GM18867 (cell line): ENCODE data around the gene MYH7B.
A peak's percentile ranks its signal among the peaks of the same experiment; 100 is the strongest.

Experiments
- ATAC-seq: cut with Tn5 transposase; IDR thresholded peaks from one replicate; pipeline ENCODE4 v1.9.1; 2021; ENCODE audit warnings: mild to moderate bottlenecking, moderate library complexity; ENCODE audit not compliant: unreplicated experiment

Gene MYH7B

DNA sequence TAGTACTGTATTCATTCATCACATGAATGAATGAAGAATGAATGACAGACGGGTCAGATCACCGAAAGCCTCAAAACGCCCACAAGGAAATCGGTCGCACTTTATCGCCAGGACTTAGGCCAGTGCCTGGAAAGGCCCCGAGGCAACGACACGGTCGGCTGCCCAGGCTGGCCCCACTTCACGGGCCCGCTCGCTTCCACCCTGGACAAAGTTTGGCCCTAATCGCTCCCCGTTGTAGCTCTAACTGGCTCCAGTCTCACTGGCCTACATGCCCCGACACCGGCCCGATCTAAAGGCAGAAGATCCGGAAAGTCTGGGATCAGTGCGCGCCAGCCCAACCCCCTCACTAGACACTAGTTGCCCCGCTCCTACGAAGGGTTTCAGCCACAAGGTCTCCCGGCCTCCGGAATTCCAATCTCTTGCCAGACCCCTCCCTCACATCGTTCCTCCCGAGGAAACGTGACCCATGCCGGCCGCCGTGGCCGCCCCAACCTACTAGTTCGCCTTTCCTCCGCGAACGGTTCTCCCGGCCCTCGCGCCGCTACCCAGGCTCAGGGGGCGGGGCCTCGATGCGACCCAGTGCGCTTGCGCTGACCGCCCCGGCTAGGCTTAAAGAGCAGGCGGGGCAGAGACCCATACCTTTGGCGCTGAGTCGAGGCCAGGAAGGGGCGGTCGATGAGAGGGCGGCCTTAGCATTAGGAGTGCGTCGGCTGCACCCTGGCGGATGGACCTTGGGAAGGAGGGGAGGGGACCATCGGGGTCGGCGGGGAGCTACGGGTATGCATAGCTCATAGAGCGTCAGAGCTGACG, at the start of gene MYH7B, which contains the start of gene GSS:
Gene MYH7B (plus strand): TSS at position 638 of the 810 bp plus-strand sequence. CDS start 22,138 bp downstream, outside the sequence.
Gene GSS (minus strand): TSS at position 576 of the 810 bp plus-strand sequence. CDS start 3,954 bp downstream, outside the sequence.
- ATAC-seq, result peak; percentile 77

DNA sequence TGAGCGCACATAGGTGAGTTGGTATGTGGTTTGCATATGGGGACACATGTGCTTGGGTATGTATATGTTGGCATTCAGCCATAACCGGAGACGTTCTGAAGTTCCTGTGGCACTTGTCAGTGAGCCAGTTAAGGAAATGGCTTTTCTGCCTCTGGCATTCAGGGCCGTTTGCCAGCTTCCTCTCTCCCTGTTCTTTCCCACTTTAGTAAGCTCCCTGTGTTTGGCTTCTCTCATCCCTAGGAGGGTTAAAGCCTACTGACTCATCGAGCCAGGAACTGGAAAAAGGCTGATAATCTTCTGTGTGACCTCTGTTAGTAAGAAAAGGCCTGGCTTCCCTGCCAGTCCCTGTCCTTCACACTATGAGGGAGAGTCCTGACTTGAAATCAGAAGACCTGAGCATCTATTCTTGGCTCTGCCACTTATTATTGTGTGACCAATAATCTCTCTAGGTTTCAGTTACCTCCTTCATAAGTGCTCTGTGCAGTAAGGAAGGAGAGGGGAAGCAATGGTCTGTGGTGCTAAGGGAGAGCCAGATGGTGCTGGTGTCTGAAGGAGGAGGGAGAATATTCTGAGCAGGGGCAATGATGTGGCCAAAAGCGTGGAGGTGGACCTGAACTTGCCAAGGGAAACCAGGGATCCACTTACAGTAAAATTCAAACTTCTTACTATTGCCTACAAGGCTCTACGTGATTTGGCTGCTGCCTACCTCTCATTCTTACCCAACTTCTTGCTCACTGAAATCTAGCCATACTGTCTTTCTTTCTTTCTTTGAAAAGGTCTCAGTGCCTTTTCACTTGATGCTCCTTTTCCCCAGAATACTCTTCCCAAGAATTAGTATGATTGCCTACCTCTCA, 47.8 kb upstream of the MYH7B start:
- no peak for ATAC-seq

DNA sequence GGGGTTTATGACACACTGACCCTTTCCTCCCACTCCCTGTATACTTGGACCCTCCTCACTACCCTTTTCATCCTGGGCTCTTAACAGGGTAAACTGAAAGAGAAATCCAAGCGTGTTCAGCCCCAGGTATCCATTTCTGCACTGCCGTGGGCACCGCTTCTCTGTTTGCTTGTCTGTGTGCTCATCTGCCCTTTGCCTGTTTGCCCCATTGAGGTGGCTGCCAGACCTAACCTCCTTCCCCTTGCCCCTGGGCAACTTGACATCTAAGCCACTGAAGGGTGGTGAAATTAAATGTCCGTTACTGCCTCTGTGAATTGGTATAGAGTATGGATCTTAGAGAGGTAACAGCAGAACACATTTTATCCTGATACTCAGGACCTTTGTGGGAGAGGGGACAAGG, 40.5 kb upstream of the MYH7B start:
- ATAC-seq, result no peak

DNA sequence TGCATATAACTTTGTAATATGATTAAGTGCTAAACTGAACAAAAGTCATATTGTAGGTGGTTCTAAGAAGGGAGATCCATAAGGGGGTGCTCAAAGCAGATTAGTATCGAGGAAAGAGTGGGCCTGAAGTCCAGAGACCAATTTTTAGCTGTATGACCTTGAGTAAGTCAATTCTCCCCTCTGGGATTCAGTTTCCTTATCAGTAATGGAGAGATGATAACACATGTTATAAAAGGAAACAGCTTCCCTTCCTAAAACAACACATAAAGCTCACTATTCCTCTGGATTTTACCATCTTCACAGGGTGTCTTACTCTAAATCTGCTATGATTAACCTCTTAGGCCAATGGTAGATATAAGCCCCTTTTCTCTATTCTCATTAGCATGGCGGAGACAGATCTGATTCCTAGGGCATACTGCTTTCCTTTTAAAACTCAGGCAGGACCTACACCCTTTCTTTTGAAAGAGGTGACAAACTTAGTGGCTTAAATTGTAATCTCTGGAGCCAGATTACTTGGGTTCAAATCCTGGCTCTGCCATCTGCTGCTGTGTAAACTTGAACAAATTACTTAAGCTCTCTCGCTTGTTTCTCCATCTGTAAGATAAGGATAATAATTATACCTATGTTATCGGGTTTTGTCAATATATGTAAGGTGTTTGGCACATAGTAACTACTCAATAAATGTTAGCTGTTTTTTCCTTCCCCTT, 39.8 kb upstream of the MYH7B start:
- ATAC-seq, result no peak

DNA sequence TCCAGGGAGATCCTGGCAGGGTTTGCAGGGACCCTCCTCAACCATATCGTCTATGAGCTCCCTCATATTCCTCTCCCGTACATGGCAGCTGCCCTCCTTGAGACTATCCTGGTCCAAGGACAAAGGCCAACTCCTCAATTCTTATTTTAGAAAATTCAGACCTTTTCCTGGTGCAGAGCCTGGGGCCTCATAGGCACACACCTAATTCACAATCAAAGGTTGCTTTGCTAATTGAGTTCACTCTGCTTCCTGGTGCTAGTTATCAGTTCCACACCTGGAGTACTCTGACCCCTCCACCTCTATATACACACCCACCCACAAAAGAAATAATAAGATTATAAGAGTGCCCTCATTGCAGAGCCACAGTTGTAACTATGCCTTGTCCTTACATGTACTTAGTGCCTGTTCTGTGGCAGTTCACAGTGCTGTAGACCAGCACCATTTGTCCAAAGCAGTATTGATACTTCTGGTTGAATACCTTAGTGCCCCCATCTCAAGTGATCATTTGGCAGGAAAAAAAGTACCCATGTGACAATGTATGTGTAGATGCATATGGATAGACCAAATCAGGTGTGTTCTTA, 38.8 kb upstream of the MYH7B start:
- no peak for ATAC-seq

DNA sequence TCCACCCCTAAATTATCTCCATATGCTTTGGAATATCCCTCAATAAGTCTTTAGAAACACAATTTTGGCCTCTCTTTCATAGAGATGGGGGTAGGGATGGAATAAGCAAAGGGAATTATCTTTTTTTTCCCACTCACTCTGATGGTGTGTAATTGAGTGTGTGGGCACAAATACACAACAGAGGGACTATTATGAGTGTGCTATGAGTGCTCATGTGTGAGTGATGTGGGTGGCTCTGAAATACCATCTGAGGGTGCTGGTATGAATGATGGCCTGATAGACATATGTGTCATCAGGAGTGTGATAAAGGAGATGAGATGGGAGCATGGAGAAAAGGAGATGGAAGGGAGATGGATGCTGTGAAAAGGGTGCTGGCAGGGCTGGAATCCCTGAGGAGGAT, 35.6 kb upstream of the MYH7B start:
- no peak for ATAC-seq

DNA sequence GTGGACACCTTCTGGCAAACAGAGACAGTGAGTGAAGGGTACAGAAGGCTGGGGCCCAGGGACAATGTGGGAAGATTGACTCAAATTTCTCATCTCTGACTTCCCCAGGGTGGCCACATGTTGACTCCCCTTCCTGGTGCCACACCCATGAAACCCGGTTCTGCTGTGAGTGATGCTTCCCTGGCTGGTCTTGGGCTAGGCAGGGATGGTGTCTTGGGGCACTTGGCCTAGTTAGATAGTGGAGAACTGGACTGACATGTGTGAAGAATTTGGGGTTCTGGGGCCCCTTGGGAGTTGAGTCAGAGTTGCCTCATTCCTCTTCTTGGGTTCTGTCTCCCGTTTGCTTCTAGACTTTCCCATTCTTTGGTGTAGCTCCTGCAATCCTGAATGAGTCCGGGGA, 34.2 kb upstream of the MYH7B start:
- ATAC-seq, result no peak

DNA sequence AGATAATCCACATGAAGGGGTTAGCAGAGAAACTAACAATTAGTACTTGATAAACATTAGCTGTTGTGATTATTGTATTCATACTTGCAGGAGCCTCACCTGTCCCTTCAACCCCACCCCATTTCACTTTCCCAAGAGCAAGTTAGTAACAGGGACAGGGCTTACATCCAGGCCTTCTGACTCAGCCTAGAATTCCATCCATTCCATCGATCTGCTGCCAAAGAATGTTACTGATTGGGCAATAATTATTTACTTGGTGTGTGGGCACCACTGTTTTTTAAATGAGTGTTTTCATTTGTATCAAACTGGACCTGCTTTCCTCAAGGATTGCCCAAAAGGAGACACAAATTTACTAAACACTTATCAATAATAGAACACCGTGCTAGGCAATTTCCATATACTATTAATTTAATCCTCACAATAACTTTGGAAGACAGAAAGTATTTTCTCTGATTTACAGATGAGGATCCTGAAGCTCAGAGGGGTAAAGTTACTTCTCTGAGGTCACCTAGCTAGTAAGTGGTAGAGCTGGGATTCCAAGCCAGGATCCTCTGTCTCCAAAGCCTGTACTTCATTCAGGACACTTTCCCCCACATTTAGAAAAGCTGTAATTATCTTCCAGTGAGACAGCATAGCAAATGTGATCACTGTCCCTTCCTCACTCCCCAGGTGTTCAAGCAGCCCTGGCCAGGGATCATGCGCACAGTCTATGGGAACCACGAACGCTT, 32.9 kb upstream of the MYH7B start:
- ATAC-seq, result no peak

DNA sequence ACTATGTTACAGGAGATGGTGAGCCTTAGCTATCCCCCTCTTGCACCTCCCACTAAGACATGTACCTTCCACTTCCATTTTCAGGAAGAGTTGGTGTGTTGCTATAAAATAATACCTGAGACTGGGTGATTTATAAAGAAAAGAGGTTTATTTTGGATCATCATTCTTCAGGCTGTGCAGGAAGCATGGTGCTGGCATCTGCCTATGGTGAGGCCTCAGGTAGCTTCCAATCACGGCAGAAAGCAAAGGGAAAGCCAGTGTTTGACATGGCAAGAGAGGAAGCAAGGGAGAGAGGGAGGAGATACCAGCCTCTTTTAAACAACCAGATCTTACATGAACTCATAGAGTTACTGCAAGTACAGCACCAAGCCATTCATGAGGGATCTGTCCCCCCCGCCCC, 32.3 kb upstream of the MYH7B start:
- no peak for ATAC-seq

DNA sequence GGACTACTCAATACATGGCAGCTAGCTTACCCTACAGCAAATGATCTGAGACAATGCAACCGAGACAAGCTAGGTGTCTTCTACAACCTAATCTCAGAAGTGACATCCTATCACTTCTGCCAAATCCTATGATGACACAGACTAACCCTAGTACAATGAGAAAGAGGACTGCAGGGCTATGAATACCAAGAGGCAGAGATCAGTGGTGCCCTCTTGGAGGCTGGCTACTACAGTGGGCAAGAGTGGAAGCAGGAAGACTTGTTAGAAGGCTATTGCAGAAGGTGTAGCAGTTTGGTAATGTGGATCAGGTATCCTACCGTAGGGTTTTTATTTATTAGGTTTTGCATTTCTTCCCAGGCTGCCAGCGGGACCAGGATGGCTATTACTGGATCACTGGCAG, 30.3 kb upstream of the MYH7B start:
- ATAC-seq, result no peak

DNA sequence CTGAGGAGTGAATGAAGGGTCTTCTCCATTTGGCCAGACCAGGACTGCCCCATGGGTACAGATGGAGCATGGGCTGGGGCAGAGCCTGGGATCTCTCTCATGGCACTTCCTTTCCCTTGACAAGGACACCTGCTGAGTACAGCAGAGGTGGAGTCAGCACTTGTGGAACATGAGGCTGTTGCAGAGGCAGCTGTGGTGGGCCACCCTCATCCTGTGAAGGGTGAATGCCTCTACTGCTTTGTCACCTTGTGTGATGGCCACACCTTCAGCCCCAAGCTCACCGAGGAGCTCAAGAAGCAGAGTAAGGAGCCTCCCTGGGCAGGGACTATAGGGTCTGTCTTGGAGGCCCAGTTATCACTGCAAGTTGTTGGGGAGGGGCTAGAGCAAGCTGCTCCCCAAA, 29.7 kb upstream of the MYH7B start:
- no peak for ATAC-seq

DNA sequence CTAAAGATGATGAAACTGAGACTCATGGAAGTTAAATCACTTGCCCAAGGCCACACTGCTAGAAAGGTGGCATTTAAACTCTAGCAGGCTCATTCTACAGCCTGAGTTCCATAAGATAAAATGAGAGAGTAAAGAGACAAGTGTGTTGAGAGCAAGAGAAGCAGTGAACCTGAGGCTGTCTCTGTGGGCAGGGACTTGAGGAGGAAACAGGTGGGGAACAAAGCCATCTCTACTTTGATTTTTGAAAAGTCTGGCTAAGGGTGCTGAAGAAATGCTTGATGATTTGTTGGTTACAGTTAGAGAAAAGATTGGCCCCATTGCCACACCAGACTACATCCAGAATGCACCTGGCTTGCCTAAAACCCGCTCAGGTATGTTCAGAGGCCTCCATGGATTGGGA, 29.1 kb upstream of the MYH7B start:
- ATAC-seq, result no peak

DNA sequence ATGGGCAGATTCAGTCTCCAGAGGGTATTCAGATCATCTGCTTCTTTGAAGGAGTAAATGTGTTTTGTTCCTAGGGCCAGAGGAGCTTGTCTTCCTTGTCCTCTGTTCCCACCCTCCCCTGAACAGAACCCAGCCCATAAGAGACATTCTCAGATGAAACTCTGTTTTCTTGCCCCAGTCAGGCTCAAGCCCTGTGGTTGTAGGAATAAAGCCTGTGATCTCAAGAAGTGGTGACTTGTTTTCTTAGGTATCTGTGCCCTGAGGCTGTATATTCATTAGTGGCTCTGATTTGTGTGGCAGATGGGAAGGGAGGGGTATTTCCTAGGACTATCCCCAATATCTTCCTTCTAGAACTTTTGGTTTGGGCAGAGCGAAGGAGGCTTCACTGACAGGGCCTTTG, 27.9 kb upstream of the MYH7B start:
- no peak for ATAC-seq

DNA sequence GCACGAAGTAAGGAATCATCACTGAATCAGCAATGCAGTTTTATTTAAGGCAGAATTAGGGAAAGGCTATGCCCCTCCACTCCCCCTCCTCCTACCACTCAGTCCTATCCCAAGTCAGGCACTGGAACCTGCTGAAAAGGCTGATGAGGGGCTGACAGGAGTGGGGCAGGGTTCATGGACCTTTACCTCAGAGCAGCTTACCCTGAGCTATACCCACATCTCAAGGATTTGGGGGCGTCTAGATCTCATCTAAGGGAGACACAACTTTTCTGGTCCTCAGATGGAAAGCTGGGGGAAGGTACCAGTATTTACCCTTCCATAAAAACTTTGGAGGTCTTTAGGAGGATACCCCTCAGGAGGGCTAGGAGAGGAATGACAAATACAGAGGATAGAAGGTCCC, 27.3 kb upstream of the MYH7B start:
- no peak for ATAC-seq

DNA sequence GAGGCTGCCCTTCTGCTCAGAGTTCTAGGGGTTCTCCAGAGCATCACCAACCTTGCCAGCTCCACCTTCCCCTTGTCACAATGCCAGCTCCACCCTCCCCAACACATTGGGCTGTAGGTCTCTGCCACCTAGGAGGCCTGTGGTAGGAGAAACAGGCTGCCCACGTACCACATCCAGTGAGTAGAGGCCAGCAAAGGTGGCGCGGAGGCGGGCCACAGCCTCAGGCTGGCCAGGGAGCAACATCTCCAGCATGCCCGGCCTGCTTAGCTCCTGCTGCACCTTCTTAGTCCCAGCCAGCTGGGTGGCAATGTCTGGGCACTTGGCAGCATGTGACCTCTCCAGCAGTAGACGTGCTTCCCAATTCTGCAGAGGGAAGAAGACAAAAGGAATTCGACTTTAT, 23.9 kb upstream of the MYH7B start:
- ATAC-seq, result no peak

DNA sequence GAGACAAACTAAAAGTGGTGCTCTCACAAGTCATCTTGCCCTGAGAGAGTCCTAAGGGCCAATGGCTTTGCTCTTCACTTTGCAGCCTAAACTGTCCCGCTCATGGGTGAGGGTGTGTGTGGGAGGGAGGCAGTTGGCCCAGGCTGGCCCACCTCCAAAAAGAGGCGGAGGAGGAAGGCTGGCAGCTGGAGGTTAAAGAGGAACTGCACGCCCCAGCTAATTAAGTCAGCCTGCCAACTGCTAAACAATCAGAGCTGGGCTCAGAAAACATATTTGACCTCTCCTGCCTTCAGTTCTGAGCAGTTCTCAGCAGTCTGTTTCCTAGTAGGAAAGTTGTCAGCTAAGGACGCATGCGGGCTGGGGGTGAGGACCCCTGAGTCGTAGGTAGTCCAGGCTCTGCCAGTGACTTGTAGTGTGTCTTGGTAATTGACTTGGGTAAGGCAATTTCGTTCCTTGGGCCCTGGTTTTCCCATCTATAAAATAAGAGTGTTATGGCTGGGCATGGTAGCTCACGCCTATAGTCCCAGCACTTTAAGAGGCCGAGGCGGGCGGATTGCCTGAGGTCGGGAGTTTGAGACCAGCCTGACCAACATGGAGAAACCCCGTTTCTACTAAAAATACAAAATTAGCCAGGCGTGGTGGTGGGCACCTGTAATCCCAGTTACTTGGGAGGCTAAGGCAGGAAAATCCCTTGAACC, 17.1 kb upstream of the MYH7B start:
- ATAC-seq, result no peak

DNA sequence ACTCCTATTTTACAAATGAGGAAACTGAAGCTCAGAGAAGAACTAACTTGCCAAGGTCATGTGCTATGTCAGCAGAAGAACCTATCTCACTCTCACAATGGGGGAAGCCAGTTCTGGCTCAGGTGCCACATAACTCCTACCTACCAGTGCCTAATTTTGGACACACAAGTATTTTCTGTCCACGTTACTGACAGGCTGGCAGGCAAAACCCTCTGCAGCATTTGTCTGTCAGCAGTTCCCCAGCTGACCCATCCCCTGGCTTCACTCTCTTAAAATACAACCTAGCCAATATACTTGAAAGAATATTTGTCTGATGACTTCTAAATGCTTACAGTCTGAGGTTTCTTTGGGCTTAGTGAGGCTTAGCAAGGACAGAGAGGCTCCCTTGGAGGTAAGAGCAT, 15.6 kb upstream of the MYH7B start:
- no peak for ATAC-seq

DNA sequence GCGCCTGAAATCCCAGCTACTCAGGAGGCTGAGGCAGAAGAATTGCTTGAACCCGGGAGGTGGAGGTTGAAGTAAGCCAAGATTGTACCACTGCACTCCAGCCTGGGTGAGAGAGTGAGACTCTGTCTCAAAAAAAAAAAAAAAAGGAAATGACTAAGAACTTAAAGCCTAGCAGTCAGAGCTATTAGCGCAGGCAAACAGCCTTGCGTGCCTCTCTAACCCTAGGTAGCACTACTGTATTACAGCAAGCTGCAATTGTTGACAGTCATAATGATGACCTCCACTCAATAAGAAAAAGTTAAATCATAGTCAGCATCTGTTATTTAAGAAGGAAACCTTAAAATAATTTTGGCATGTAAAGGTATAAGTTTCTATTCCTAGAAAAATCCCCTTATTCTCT, 14.4 kb upstream of the MYH7B start:
- no peak for ATAC-seq

DNA sequence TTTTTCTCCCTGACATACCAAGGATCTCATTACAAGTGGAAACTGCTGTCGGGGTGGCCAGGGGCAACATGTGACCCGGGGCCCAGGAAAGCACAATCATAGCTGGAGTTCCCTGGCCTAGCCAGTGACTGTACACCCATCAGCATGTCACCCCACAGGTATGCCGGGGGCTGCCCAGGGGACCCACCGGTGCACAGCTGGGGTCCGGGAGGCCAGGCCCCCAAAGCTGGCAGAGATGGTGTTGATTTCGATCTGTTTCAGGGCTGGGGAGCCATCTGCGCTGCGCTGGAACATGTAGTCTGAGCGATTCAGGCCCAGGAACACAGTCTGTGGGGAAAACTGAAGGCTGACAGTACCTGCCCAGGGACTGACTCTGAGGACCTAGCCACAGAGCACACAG, 13.4 kb upstream of the MYH7B start:
- no peak for ATAC-seq
